Prostate gland (tissue), 2 donors: ENCODE results near the gene SLC6A12.

Experiments used
- POLR2A ChIP-seq: fragments of 450-650 bp; IDR thresholded peaks from one replicate; pipeline ENCODE4 v1.6.1; 2016; ENCODE audit warnings: antibody characterized with exemption, mild to moderate bottlenecking
- POLR2AphosphoS5 ChIP-seq: sonication (generic); formaldehyde crosslinking; IDR thresholded peaks from one replicate; pipeline ENCODE4 v1.6.1; 2017; ENCODE audit warnings: antibody characterized with exemption
- TF ChIP-seq, protein P1 (sequence below), 4 experiments: fragments of 200-600 bp in 2 of 4; fragments of 450-650 bp in 2 of 4; sonication (generic) in 2 of 4; IDR thresholded peaks; 1 replicate in 3 of 4; 2 replicates in 1 of 4; pipeline ENCODE4 v1.5.1; 2016 to 2019; ENCODE audit warnings: antibody characterized with exemption in 4 of 4, mild to moderate bottlenecking in 2 of 4, moderate library complexity in 2 of 4

DNA sequence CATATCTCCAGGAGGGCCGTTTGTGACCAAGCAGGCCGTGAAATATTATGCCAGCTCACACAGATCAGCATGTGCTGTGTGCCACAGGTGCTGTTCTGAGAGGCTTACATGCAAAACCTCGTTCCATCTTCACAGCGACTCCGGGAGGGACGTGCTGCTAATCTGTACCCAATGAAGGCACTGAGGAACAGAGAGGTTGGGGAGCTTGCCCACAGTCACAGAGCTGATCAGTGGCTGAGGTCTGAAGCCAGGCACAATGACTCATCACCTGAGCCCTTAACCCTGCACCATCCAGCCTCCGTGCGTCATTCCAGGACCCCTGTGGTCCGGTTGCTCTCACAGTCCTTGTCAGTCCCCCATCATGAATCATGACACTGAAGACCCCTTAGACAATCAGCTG, 66.7 kb downstream of the SLC6A12 start:
- TF ChIP-seq, protein P1, sequence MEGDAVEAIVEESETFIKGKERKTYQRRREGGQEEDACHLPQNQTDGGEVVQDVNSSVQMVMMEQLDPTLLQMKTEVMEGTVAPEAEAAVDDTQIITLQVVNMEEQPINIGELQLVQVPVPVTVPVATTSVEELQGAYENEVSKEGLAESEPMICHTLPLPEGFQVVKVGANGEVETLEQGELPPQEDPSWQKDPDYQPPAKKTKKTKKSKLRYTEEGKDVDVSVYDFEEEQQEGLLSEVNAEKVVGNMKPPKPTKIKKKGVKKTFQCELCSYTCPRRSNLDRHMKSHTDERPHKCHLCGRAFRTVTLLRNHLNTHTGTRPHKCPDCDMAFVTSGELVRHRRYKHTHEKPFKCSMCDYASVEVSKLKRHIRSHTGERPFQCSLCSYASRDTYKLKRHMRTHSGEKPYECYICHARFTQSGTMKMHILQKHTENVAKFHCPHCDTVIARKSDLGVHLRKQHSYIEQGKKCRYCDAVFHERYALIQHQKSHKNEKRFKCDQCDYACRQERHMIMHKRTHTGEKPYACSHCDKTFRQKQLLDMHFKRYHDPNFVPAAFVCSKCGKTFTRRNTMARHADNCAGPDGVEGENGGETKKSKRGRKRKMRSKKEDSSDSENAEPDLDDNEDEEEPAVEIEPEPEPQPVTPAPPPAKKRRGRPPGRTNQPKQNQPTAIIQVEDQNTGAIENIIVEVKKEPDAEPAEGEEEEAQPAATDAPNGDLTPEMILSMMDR (IDR thresholded peaks at IDR 0.05) = no peak
- no peak for TF ChIP-seq POLR2AphosphoS5
- no peak for TF ChIP-seq POLR2A
